Mesenchymal stem cell (in vitro differentiated cells and primary cell): ENCODE results near the gene QKI.
A peak's percentile ranks its signal among the peaks of the same experiment; 100 is the strongest.

Source experiments
- DNase-seq: peaks from one replicate; pipeline ENCODE4 v3.0.0-alpha.2; 2013
- H2AFZ ChIP-seq: one replicate; pipeline ENCODE4 v1.6.1; 2013; ENCODE audit warnings: low read depth, mild to moderate bottlenecking, control low read depth, inconsistent platforms, low read length, moderate library complexity
- H2AK5ac ChIP-seq: 2 replicates; pipeline ENCODE4 v1.6.1; 2013; ENCODE audit warnings: low read length, moderate library complexity, mild to moderate bottlenecking, inconsistent platforms; ENCODE audit not compliant: severe bottlenecking
- H2BK120ac ChIP-seq: one replicate; pipeline ENCODE4 v1.6.1; 2013; ENCODE audit warnings: low read depth, mild to moderate bottlenecking, inconsistent platforms, low read length, moderate library complexity
- H2BK12ac ChIP-seq, 2 experiments: one replicate each; pipeline ENCODE4 v1.6.1; 2013; ENCODE audit warnings: inconsistent platforms in 2 of 2, low read length in 2 of 2, mild to moderate bottlenecking in 2 of 2, moderate library complexity in 2 of 2, control low read depth in 1 of 2
- H2BK15ac ChIP-seq: one replicate; pipeline ENCODE4 v1.6.1; 2013; ENCODE audit warnings: mild to moderate bottlenecking, low read depth, inconsistent platforms; ENCODE audit not compliant: poor library complexity, severe bottlenecking
- H2BK5ac ChIP-seq: 2 replicates; pipeline ENCODE4 v1.6.1; 2013; ENCODE audit warnings: low read depth, mild to moderate bottlenecking, low read length, control low read depth, inconsistent platforms; ENCODE audit not compliant: poor library complexity, severe bottlenecking
- H3K14ac ChIP-seq, 2 experiments: one replicate each; pipeline ENCODE4 v1.6.1; 2013; ENCODE audit warnings: inconsistent platforms in 2 of 2, low read length in 2 of 2, control low read depth in 1 of 2, mild to moderate bottlenecking in 1 of 2, moderate library complexity in 1 of 2
- H3K18ac ChIP-seq, 2 experiments: one replicate each; pipeline ENCODE4 v1.6.1; 2013; ENCODE audit warnings: inconsistent platforms in 2 of 2, low read length in 2 of 2, control low read depth in 1 of 2, low read depth in 1 of 2, mild to moderate bottlenecking in 1 of 2
- H3K23ac ChIP-seq, 2 experiments: one replicate each; pipeline ENCODE4 v1.6.1; 2013; ENCODE audit warnings: inconsistent platforms in 2 of 2, low read length in 2 of 2, mild to moderate bottlenecking in 2 of 2, moderate library complexity in 2 of 2, control low read depth in 1 of 2
- H3K27ac ChIP-seq: 2 replicates; pipeline ENCODE4 v1.5.1; 2013; ENCODE audit warnings: mild to moderate bottlenecking, moderate library complexity, low read length, control low read depth, inconsistent platforms; ENCODE audit not compliant: poor library complexity, severe bottlenecking
- H3K27me3 ChIP-seq, 2 experiments: 2 replicates each; pipeline versions ENCODE4 v1.6.1 to v1.7.0; 2013; ENCODE audit warnings: low read length in 2 of 2, mild to moderate bottlenecking in 2 of 2, moderate library complexity in 2 of 2, control low read depth in 1 of 2, inconsistent platforms in 1 of 2; ENCODE audit not compliant: control insufficient read depth in 1 of 2, insufficient read depth in 1 of 2
- H3K36me3 ChIP-seq, 2 experiments: 2 replicates each; pipeline versions ENCODE4 v1.6.1 to v1.7.0; 2013; ENCODE audit warnings: low read length in 2 of 2, control low read depth in 1 of 2, inconsistent platforms in 1 of 2, low read depth in 1 of 2, mild to moderate bottlenecking in 1 of 2; ENCODE audit not compliant: insufficient read depth in 2 of 2, control insufficient read depth in 1 of 2
- H3K4ac ChIP-seq, 2 experiments: one replicate each; pipeline ENCODE4 v1.6.1; 2013; ENCODE audit warnings: inconsistent platforms in 2 of 2, low read length in 2 of 2, mild to moderate bottlenecking in 2 of 2, moderate library complexity in 2 of 2, control low read depth in 1 of 2, low read depth in 1 of 2
- H3K4me1 ChIP-seq: 2 replicates; pipeline ENCODE4 v1.6.1; 2013; ENCODE audit warnings: low read depth, low read length, control low read depth; ENCODE audit not compliant: control insufficient read depth, insufficient read depth
- H3K4me2 ChIP-seq: 2 replicates; pipeline ENCODE4 v1.6.1; 2013; ENCODE audit warnings: low read length, mild to moderate bottlenecking, inconsistent platforms; ENCODE audit not compliant: poor library complexity, severe bottlenecking
- H3K4me3 ChIP-seq, 2 experiments: 2 replicates each; pipeline versions ENCODE4 v1.5.1 to v1.7.0; 2013; ENCODE audit warnings: low read length in 2 of 2, mild to moderate bottlenecking in 2 of 2, control low read depth in 1 of 2, low read depth in 1 of 2; ENCODE audit not compliant: insufficient read depth in 1 of 2
- H3K79me1 ChIP-seq: replicated peaks from 2 replicates; pipeline ENCODE4 v1.6.1; 2013; ENCODE audit warnings: mild to moderate bottlenecking, control low read depth, low read length, inconsistent platforms; ENCODE audit not compliant: poor library complexity, severe bottlenecking
- H3K9ac ChIP-seq: 2 replicates; pipeline ENCODE4 v1.7.0; 2013; ENCODE audit warnings: mild to moderate bottlenecking, low read length, moderate library complexity
- H3K9me3 ChIP-seq: 2 replicates; pipeline ENCODE4 v1.7.0; 2013; ENCODE audit warnings: mild to moderate bottlenecking, low read length; ENCODE audit not compliant: control insufficient read depth
- H4K8ac ChIP-seq: one replicate; pipeline ENCODE4 v1.6.1; 2013; ENCODE audit warnings: inconsistent platforms, mild to moderate bottlenecking, low read length, moderate library complexity
- H4K91ac ChIP-seq: one replicate; pipeline ENCODE4 v1.6.1; 2013; ENCODE audit warnings: mild to moderate bottlenecking, low read length, inconsistent platforms
- WGBS: methylation state at CpG from one replicate; pipeline ENCODE4 v1.1.7; 2013; ENCODE audit warnings: mixed read lengths; 5-methylcytosine and 5-hydroxymethylcytosine counted together

Gene QKI

DNA sequence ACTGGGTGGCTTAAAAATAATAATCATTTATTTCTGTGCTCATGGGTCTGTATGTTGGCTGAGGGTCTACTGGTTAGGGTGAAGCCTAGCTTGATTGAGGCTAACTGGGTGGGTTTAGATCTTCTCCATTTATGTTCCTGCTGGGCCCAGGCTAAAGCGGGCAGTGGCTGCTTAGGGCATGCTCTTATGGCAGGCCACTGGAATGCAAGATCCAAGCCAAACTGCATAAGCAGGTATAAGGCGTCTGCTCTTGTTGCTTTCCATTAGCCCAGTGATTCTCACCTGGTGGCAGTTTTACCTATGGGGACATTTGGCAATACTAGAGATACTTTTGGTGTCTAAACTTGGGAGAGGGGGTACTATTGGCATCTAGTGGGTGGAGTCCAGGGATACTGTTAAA is 44.5 kb downstream of the QKI start:
- Histone ChIP-seq H3K4ac (peak overlapping the region in 1 of 2 experiments; percentile 58), H3K27me3 (no peaks in the 10 kb centered on the region), H4K8ac (peak overlapping the region; percentile 66), H3K4me1 (peaks cover 5% of the 10 kb centered on the region), H3K79me1 (no peaks in the 10 kb centered on the region), H2AK5ac (peak overlapping the region; percentile 12), H2BK12ac (peak overlapping the region in 1 of 2 experiments; percentile 92), H2BK15ac (no peak overlapping the region), H3K4me2 (no peak overlapping the region), H3K27ac (peak overlapping the region; percentile 19), H3K9ac (peak overlapping the region; percentile 90), H4K91ac (peak overlapping the region; percentile 88), H3K23ac (no peak overlapping the region), H3K4me3 (no peak overlapping the region), H3K14ac (peak overlapping the region in 1 of 2 experiments; percentile 62), H3K36me3 (peaks cover 0 to 21% of the 10 kb centered on the region in 2 experiments), H3K9me3 (no peaks in the 10 kb centered on the region), H2BK5ac (no peak overlapping the region), H3K18ac (peak overlapping the region in 1 of 2 experiments; percentile 74), H2BK120ac (no peak overlapping the region), H2AFZ (no peak overlapping the region)
- WGBS = 96% methylated on average over 2 of the region's 2 CpGs
- no peak for DNase-seq

DNA sequence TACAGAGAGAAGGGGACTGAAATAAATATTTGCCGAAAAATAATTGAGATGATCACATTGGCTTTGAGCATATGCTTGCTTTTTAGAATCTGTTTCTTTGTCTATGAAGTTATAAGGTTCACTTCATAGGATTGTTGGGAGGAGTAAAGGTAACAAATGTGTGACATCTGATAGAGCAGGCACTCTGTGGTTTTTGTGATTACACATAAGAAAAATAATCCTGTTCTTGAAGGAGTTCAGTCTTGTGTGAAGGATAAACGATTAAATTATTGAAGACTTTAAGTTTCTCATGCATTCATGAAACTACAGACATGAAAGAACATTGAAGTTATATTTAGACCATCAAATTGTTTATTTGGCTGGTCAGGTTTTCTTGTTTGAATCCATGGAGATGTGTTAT is 45.0 kb downstream of the QKI start:
- Histone ChIP-seq H2BK15ac (no peak overlapping the region), H2BK120ac (no peak overlapping the region), H4K8ac (no peak overlapping the region), H2BK5ac (no peak overlapping the region), H3K4me3 (no peak overlapping the region), H3K4me2 (no peak overlapping the region), H3K36me3 (peaks cover 0 to 21% of the 10 kb centered on the region in 2 experiments), H3K23ac (no peak overlapping the region), H3K18ac (no peak overlapping the region), H3K4ac (no peak overlapping the region), H3K9me3 (no peaks in the 10 kb centered on the region), H4K91ac (no peak overlapping the region), H3K14ac (no peak overlapping the region), H2AFZ (no peak overlapping the region), H3K4me1 (peaks cover 5% of the 10 kb centered on the region), H2AK5ac (peak overlapping the region; percentile 12), H3K9ac (peak overlapping the region; percentile 90), H3K27me3 (no peaks in the 10 kb centered on the region), H2BK12ac (no peak overlapping the region), H3K79me1 (no peaks in the 10 kb centered on the region), H3K27ac (peak overlapping the region; percentile 19)
- WGBS = 95% methylated on average over 1 of the region's 2 CpGs
- no peak for DNase-seq

DNA sequence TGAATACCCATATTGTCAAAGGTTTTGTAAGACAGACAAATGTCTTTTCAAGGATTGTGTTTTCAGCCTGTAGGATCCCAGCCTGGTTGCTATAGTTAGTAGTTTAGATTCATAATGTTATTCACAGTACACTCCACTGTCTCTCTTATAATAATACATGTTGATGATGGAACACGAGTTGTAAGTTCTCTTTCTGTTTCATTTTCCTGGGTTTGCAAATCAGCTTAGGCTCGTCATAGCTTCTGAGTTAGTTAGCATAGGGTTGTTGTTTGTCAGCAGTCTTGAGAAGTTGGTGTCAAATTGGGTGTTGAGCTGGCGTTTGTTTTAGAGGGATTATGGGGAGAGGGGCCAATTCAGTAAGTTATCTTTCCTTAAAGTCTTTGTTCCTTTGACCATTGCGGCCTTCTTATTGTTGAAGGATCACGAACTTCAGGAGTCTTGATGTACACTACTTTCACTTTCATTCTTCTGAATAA is 45.8 kb downstream of the QKI start:
- H3K14ac ChIP-seq = no peak overlapping the region
- no peak overlapping the region for H3K27ac ChIP-seq
- no peaks in the 10 kb centered on the region for H3K9me3 ChIP-seq
- no peak overlapping the region for H2BK120ac ChIP-seq
- no peak overlapping the region for H2BK5ac ChIP-seq
- H3K4me1 ChIP-seq = peaks cover 5% of the 10 kb centered on the region
- H3K79me1 ChIP-seq = no peaks in the 10 kb centered on the region
- no peak overlapping the region for H4K91ac ChIP-seq
- peak overlapping the region; percentile 21 for H2AK5ac ChIP-seq
- no peak overlapping the region for H2BK15ac ChIP-seq
- H3K36me3 ChIP-seq = peaks cover 0 to 18% of the 10 kb centered on the region in 2 experiments
- H4K8ac ChIP-seq = no peak overlapping the region
- no peak overlapping the region for H3K18ac ChIP-seq
- no peaks in the 10 kb centered on the region for H3K27me3 ChIP-seq
- peak overlapping the region; percentile 90 for H3K9ac ChIP-seq
- DNase-seq = peak; percentile 69
- no peak overlapping the region for H3K4ac ChIP-seq
- H3K23ac ChIP-seq = no peak overlapping the region
- H3K4me3 ChIP-seq = peak overlapping the region in 1 of 2 experiments; percentile 74
- no peak overlapping the region for H2AFZ ChIP-seq
- WGBS = 77% methylated on average over 3 of the region's 5 CpGs
- H2BK12ac ChIP-seq = no peak overlapping the region
- peak overlapping the region; percentile 52 for H3K4me2 ChIP-seq

DNA sequence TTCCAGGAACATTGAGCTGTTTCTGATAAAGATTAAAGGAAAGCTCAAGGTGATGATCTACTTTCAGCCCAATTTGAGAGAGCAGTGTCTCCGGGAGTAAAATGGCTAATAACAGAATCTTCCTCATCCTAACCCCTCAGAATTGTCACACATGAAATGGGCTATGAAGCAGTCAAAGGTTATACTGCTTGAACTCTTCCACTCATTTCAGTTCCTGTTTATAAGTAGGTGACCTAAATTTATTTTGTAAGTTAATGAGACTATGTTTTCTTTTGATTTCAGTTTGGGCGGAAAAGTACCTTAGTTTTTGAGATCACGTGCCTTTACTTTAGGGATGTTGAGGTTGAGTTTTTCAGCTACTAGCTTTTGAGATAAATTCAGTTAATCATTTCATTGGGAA is 47.2 kb downstream of the QKI start:
- no peak overlapping the region for H2BK12ac ChIP-seq

More for the DNA sequence above, 47.2 kb downstream of the QKI start:
- Histone ChIP-seq H3K14ac (no peak overlapping the region), H2AK5ac (no peak overlapping the region), H4K91ac (no peak overlapping the region), H3K4me3 (peak overlapping the region in 1 of 2 experiments; percentile 74), H3K4ac (no peak overlapping the region), H3K4me1 (peaks cover 5% of the 10 kb centered on the region), H3K4me2 (no peak overlapping the region), H4K8ac (no peak overlapping the region), H3K9ac (peak overlapping the region; percentile 90), H3K36me3 (peaks cover 0 to 12% of the 10 kb centered on the region in 2 experiments), H2BK5ac (no peak overlapping the region), H2BK120ac (no peak overlapping the region), H3K27me3 (no peaks in the 10 kb centered on the region), H2AFZ (no peak overlapping the region), H3K79me1 (peaks cover 1% of the 10 kb centered on the region), H3K9me3 (no peaks in the 10 kb centered on the region), H3K18ac (no peak overlapping the region), H3K27ac (no peak overlapping the region), H2BK15ac (no peak overlapping the region), H3K23ac (no peak overlapping the region)
- no peak for DNase-seq
- WGBS = 100% methylated on average over 1 of the region's 3 CpGs
